A673 (cell line): ENCODE data around the gene TBC1D4. TPM values are rescaled to one million over a fixed set of nuclear protein-coding genes. Genes with fewer than 3 reads are reported as not detected.

Experiments used
- BruUV-seq: library from RNA; stranded (reverse); fragments of 400-500 nt; replicated peaks from 2 replicates; lab custom pipeline; 2021; lab: Mats Ljungman, UMichigan
- CTCF ChIA-PET: fragments of 300-600 bp; sonication (Branson Sonifier 250); formaldehyde crosslinking; loops from one replicate; lab custom pipeline; 2022; ENCODE audit warnings: antibody characterized with exemption; lab: Charles Lee
- POLR2A ChIA-PET: fragments of 300-600 bp; sonication (Branson Sonifier 250); formaldehyde crosslinking; loops from one replicate; lab custom pipeline; 2022; ENCODE audit warnings: antibody characterized with exemption; ENCODE audit not compliant: low non-redundant PET; lab: Charles Lee
- DNase-seq: peaks from one replicate; pipeline ENCODE4 v3.0.0-alpha.2; 2015; ENCODE audit warnings: low spot score
- H3K27ac ChIP-seq: fragments of 200-600 bp; sonication (generic); 2 replicates; pipeline ENCODE4 v1.5.1; 2016; ENCODE audit warnings: mixed run types, low read depth, mild to moderate bottlenecking, mixed read lengths, antibody characterized with exemption, low read length; ENCODE audit not compliant: poor library complexity, severe bottlenecking
- H3K27me3 ChIP-seq: fragments of 200-600 bp; sonication (generic); replicated peaks from 2 replicates; pipeline ENCODE4 v1.6.1; 2017; ENCODE audit warnings: mixed run types, low read depth, mild to moderate bottlenecking, mixed read lengths, antibody characterized with exemption, low read length; ENCODE audit not compliant: insufficient read depth, poor library complexity
- H3K36me3 ChIP-seq: fragments of 200-600 bp; sonication (generic); 2 replicates; pipeline ENCODE4 v1.6.1; 2016; ENCODE audit warnings: mixed run types, mild to moderate bottlenecking, mixed read lengths, antibody characterized with exemption, low read length; ENCODE audit not compliant: insufficient read depth, poor library complexity, severe bottlenecking
- H3K4me1 ChIP-seq: fragments of 200-600 bp; sonication (generic); 2 replicates; pipeline ENCODE4 v1.6.1; 2017; ENCODE audit warnings: mixed run types, mild to moderate bottlenecking, mixed read lengths, antibody characterized with exemption, low read length; ENCODE audit not compliant: insufficient read depth, poor library complexity, severe bottlenecking
- H3K4me3 ChIP-seq: fragments of 200-600 bp; sonication (generic); 2 replicates; pipeline ENCODE4 v1.5.1; 2016; ENCODE audit warnings: low read depth, mixed run types, mild to moderate bottlenecking, mixed read lengths, low read length; ENCODE audit not compliant: poor library complexity, severe bottlenecking
- H3K9me3 ChIP-seq: fragments of 200-600 bp; sonication (generic); 2 replicates; pipeline ENCODE4 v1.6.1; 2016; ENCODE audit warnings: mixed run types, low read depth, mild to moderate bottlenecking, mixed read lengths, antibody characterized with exemption, low read length; ENCODE audit not compliant: poor library complexity, severe bottlenecking
- CTCF ChIP-seq: fragments of 300-800, 200-600 bp; sonication (generic); conservative IDR thresholded peaks from 2 replicates; pipeline ENCODE4 v1.5.1; 2017; ENCODE audit warnings: low read depth, mild to moderate bottlenecking, antibody characterized with exemption, low read length, moderate library complexity, mixed read lengths
- EZH2 ChIP-seq: fragments of 200-600 bp; sonication (generic); IDR thresholded peaks from 2 replicates; pipeline ENCODE4 v1.6.1; 2017; ENCODE audit warnings: borderline replicate concordance, low read depth, mild to moderate bottlenecking, mixed read lengths, antibody characterized with exemption, low read length; ENCODE audit not compliant: poor library complexity, severe bottlenecking
- intact Hi-C: fragments of 100-400 bp; cut with micrococcal nuclease; formaldehyde crosslinking; loops from one replicate; pipeline ENCODE4 v1.10.0; 2022; ENCODE audit not compliant: unreplicated experiment
- total RNA-seq: library from RNA; stranded (reverse); gene quantifications from 2 replicates; pipeline ENCODE4 v1.2.3, GENCODE V29; 2021

Gene TBC1D4
- total RNA-seq, 1 experiment from 2014 or later = 9.8 TPM

GRCh38 chr13:75505327-75505726 lies 23.4 kb upstream of the TBC1D4 start:
- no peak overlapping the region for H3K27ac ChIP-seq
- ChIA-PET POLR2A (interaction anchor here (0.5 kb wide), 1 partner anchor 40 kb away, joined by 8 read pairs; no protein-coding TSS in a partner anchor), CTCF (no interaction called here)
- H3K4me1 ChIP-seq = peaks cover 7% of the 10 kb centered on the region
- H3K4me3 ChIP-seq = no peak overlapping the region
- no peaks in the 10 kb centered on the region for H3K36me3 ChIP-seq
- intact Hi-C loops = no loop called here
- BruUV-seq = no TSS peak
- H3K9me3 ChIP-seq = no peaks in the 10 kb centered on the region
- no peak for DNase-seq
- no peaks in the 10 kb centered on the region for H3K27me3 ChIP-seq
- no peak for TF ChIP-seq EZH2

- BruUV-seq = no TSS peak
- Histone ChIP-seq H3K36me3 (no peaks in the 10 kb centered on the region), H3K9me3 (no peaks in the 10 kb centered on the region), H3K4me1 (no peaks in the 10 kb centered on the region), H3K27ac (no peak overlapping the region), H3K27me3 (no peaks in the 10 kb centered on the region), H3K4me3 (no peak overlapping the region)
- TF ChIP-seq EZH2 (no peak), CTCF (no peak)
- intact Hi-C loops = no loop called here
- DNase-seq = no peak
- CTCF ChIA-PET = no interaction called here
- POLR2A ChIA-PET = no interaction called here
These were observed 14.0 kb upstream of the TBC1D4 start for GRCh38 chr13:75495938-75496337.

GRCh38 chr13:75494491-75494890 lies 12.5 kb upstream of the TBC1D4 start:
- ChIA-PET CTCF (no interaction called here), POLR2A (no interaction called here)
- Histone ChIP-seq H3K4me3 (no peak overlapping the region), H3K36me3 (no peaks in the 10 kb centered on the region), H3K27me3 (no peaks in the 10 kb centered on the region), H3K4me1 (no peaks in the 10 kb centered on the region), H3K27ac (no peak overlapping the region), H3K9me3 (no peaks in the 10 kb centered on the region)
- TF ChIP-seq CTCF = no peak
- no peak for TF ChIP-seq EZH2
- intact Hi-C loops = no loop called here
- DNase-seq = no peak
- no TSS peak for BruUV-seq

GRCh38 chr13:75493156-75493555 lies 11.2 kb upstream of the TBC1D4 start:
- Histone ChIP-seq H3K27ac (no peak overlapping the region), H3K27me3 (no peaks in the 10 kb centered on the region), H3K9me3 (no peaks in the 10 kb centered on the region), H3K4me3 (no peak overlapping the region), H3K4me1 (no peaks in the 10 kb centered on the region), H3K36me3 (no peaks in the 10 kb centered on the region)
- CTCF ChIA-PET = no interaction called here
- intact Hi-C loops = no loop called here
- TF ChIP-seq EZH2 (no peak), CTCF (no peak)
- no TSS peak for BruUV-seq
- DNase-seq = no peak
- POLR2A ChIA-PET = no interaction called here
